ENCODE measurements around the gene TAX1BP3.
A peak's percentile ranks its signal among the peaks of the same experiment; 100 is the strongest.

TAX1BP3 gene

DNA sequence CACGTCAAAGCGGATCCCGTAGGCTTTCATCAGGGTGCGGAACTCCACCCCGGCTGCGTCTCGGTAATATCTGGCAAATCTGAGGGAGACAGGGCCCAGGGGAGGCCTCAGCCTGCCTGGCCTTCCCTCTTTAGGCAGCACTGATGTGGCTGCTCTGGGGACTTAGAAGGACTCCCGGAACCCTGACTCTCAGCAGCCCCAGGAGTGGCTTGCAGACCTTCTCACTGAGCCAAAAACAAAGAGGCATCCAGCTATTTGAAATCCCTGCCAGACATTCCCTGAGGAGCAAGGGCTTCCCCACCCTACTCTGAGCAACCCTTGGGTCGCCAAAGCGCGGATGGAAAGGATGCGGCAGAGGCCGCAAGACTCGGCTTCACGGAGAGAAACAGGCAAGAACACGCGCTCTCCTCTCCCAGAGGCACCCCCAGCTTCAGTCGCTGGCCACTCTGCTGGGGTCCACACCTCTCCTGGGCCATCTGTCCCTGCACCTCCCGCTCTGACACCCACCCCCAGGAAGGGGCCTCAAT is 19.7 kb upstream of the TAX1BP3 start:
- no peak for DNase-seq

DNA sequence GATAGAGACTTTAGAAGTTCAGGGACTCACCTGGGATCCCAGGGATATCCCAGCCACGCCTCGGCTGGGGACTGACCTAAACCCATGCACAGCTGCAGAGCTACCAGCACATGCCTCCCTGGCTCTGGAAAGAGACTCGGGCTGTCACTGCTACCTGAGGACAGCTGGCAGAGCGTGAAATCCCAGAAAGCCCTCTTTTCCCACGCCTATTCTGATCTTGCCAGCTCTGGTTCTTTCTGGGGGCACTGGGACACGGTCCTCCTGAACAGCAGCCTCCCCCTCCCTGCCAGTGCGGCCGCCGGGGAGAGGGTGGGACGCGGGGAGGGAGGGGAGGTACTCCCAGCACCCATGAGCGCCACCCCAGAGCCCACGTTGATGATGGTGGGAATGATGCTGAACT is 16.8 kb upstream of the TAX1BP3 start:
- DNase-seq, result no peak

DNA sequence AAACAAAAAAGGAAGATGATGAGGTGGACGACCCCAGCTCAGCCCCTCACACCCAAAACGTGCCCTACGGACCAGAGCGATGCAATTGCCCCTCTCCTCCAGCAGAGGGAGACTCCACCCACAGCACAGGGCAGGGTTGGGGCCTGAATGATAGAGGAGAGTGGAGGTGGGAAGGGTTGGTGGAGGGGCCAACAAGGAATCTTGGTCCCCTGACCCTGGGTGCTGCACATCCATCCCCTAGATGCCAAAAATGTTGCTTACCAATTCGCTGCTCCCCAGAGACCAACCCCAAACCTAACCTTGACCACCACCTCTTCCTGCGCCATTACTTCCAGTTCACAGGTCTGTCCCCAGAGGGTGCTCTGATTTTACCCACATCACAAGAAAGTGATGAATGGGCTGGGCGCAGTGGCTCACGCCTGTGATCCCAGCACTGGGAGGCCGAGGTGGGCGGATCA is 14.7 kb upstream of the TAX1BP3 start:
- peak; percentile 7 for DNase-seq

DNA sequence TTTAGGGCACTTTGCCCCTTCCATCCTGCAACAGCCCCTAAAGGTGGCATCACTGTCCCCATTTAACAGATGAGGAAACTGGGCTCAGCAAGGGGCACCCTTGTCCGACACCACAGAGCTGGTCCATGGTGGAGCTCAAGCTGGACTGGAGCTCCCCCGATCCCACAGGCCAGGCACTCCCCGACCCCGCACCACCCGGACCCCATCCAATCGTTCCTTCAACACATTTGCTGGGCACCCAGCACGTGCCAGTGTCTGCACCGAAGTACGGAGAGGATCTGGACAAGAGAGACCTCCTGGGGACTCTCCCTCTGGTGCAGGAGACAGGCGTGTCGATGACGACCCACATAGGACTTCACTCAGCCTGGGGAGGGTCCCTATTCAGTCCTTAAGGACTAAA is 13.7 kb upstream of the TAX1BP3 start:
- DNase-seq, result no peak

DNA sequence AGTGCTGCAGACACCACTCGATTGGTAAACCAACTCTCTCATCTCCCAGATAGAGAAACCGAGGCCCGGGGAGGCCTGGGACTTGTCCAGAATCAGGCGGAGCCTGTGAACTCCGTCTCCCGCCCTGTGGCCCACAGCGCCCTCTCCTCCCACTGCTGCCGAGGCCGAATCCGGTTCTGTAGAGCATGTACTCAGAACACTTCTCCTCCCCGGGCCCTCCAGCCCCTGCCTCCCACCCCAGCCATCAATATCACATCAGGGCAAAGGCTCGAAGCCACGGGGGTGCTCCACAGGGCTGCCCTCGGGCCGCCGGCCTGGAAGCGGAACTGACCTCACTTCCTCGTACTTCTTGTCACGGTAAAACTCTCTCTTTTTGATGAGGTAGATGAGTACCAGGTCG is 13.2 kb upstream of the TAX1BP3 start:
- no peak for DNase-seq

DNA sequence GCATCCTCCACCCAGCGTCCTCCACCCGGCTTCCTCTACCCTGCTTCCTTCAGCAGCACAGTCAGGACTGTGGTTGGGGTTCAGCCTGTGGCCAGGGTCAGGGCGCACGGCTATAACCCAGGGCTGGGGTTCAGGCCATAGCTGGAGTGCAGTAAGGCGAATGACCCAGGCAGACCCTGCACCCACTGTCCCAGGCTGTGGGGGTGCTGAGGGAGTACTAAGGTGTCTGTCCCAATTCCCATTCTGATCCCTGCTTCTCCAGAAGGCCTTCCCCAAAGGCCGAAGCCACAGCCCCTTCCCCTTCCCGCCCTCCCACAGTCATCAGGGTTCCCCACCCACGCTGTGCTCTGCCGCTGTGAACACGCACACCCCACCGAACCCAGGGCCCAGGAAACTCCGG is 12.7 kb upstream of the TAX1BP3 start:
- DNase-seq, result no peak

DNA sequence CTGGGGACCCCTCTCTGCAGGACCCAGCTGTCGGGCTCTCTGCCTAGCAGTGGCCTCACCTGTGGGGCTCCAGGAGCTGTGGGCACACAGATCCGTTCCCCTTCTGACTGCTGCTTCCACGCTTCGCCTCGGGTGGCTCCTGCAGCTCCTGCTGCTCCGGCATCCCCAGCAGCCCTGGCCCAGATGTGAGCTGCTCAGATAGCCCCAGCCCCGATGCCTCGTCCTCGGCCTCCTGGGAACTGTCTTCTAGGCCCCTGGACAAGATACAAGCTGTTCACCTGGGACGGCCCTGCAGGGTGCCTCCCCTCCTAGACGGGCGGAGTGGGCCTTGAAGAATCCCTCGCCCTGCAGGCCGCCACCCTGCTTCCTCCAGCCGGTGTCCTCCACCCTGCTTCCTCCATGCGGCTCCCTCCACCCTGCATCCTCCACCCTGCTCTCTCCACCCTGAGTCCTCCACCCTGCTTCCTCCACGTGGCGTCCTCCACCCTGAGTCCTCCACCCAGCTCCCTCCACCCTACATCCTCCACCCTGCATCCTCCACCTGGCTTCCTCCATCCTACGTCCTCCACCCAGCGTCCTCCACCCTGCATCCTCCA is 11.3 kb upstream of the TAX1BP3 start:
- no peak for DNase-seq

DNA sequence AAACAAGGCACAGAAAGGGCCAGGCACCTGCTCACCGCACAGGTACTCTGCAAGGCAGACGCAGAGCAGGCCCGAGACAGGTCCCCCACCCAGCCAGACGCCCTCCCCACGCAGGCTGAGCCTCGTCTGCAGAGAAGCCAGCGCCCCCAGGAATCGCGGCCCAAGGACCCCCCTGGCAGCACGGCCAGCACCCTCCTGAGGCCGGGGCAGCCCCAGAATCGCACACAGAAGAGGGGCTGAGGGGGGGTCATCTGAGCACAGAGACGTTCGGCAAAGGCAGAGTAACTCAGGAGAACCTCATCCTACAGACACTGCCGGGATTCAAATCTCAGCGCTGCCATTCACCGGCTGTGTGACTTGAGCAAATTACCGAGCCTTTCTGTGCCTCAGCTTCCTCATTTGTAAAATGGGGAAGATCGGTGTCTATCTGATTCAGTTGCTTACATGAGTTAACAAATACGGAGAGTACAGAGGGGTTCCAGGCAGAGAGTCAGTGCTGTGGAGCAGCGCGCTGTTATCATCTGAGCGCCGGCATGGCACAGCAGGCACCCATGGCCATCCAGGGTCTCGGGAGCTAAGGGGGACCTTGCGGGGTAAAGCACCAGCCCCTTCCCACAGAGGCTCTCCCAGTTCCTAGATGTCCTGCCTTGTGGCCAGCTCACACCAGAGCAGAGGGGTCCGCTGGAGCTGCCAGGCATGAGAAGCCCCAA is 10.6 kb upstream of the TAX1BP3 start:
- no peak for DNase-seq

DNA sequence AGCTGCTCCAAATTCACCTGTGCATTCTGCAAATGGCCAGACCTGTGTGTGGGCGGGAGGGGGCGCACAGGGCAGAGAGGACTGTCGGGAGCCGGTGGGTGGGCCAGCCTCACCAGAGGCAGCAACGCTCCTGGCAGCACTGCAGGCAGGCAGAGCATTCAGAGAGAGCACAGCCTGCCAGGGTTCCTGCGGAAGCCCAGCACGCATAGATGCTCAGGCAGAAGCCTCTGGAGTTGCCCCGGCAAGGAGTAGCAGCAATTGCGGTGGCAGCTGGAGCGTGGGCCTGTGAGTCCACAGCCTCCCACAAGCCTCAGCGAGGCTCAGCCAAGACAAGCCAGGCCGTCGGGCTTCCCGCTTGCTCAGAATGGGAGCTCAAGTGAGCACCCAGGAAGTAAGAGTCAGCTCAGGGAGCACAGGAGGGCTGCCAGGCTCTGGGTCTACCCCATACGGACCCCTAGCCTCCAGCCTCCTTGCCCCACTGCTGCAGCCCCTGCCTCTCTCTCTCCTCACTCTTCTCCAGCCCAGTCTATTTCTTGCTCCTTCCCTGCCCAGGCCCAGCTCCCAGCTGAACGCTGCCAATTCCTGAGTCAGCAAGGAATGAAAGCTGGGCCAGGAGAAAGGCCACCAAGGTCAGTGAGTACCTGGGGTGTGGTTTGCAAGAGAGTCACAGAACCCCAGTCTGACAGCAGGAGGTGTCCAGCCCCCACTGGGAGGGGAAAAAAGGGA is 9.9 kb upstream of the TAX1BP3 start:
- DNase-seq, result no peak

DNA sequence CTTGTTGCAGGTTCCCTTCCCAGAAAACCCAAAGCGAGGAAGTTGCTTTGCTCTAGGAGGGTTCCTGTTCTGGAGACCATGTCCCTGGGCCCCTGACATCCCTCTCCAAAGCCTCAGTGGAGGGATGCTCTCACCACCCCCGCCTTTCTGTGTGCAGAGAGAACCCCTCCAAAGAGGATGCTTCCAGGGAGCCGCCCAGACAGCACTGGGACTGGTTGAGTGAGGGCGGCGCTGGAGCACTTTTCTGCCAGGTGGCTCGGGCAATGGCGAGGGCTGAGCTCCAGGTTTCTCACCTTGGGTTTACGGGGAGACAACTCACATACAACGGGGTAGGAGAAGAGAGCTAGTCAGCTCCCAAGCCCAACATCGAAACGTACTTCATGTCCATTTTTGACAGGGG is 7.5 kb upstream of the TAX1BP3 start:
- no peak for DNase-seq

DNA sequence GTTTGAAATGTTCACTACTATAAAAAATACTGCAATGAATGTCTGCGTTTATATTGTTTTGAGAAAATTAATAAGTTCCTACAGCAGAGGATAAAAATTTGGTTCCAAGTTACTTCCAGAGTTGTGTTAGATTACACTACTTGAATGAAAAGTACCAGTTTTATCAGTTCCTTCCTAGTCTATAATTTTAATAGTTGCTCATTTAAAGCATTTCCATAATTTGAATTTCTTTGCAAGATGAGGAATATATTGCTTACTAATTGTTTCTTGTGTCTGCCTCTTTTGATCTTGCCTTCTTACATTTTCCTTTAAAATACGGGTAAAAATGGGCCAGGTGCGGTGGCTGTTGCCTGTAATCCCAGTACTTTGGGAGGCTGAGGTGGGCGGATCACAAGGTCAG is 4.2 kb upstream of the TAX1BP3 start:
- DNase-seq, result no peak

DNA sequence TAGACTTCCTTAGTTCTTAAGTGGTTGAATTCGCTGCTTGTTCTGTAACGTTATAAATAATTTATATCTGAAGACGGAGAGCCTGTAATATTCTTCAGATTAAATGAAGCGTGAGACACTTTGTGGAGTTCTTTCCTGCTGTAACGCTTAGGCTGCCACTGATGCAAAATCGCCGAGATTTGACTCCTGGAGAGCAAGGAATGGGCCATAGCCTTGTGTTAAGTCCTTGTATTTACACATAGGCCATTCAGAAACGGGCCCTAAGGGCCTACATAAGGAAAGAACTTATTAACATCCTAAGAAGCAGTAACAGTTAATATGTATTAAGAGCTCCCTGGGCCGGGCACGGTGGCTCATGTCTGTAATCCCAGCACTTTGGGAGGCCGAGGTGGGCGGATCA is 1.2 kb upstream of the TAX1BP3 start:
- no peak for DNase-seq

DNA sequence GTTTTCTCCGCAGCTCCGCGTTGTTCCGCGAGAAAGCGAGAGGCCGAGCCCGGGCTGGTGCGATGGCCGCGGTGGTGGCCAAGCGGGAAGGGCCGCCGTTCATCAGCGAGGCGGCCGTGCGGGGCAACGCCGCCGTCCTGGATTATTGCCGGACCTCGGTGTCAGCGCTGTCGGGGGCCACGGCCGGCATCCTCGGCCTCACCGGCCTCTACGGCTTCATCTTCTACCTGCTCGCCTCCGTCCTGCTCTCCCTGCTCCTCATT is 638 bp upstream of the TAX1BP3 start:
- no peak for DNase-seq

DNA sequence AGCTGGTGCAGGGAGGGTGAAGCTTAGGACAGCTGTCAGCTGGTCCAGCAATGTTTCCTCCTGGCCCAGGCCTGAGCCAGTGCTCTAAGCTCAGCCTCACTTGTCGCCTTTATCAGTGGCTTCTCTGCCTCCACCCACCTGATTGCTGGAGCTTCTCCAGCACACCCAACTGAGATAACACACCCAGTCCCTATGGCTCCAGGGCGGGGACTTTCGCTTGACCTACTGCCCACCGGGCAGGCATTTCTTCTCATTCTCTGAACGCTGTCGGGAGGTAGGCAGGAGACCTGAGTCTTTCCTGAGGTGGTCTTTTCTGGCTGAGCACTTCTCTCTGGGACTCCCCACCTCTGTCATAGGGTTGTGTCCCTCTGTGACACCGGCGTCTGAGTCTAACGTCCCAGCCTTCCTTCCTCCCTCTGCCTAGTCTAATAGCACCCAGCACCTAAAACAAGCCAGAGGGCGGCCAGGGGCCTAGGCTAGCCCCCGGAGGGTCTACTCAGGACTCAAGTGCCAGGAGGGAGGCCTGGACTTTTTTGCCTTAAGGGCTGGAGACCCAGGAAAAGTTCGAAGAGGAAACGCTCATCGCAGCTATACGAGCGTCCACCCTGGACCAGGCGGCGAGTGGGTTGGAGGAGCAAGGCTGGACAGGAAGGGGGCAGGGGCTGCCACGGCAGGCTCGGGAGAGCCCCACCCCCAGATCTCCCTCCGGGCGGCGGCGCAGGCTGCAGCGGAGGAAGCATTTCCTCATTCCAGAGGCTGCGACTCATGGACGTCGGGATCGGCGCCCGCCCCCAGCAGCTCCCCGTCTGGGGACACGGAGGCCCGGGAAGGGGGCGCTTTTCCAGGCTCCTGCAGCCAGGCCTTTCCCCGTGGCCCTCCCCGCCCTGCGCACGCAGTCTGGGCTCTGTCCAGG is 756 bp downstream of the TAX1BP3 start:
- DNase-seq, result peak; percentile 22

DNA sequence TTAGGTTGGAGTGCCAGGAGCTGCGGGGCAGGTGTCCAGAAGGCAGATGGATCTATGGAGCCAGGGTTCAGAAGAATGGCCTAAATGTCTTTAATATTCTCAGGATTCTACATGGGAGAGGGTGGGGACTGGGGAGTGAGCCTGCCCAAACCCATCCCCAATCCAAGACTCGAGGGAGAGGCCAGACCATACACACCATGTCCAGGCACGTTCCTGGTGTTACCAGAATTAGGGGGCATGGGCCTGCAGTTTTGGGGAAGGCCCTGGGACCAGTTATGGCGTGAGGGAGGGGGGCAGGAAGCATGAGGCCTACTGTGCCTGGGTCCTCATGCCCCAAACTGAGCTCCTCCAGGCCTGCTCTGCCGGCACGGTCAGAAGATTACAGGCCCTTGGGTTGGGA is 1.9 kb downstream of the TAX1BP3 start:
- DNase-seq, result no peak

DNA sequence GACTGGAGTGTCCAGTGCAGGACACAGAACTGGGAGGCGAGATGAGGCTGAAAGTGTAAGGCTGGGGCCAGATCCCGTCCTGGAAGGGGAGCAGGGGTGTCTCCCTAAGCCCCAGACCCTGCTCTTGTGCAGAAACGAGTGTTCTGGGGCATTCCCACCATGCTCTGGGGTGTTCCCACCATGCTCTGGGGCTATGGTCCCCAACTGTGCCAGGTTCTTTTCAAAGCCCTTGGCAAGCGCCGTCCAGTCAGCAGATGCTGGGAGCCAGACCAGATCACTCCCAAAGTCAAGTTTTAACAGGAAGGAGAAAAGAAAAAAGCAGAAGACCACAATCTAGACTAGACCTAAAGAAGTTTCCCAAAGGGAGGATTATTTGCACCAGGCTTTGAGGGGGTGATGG is 2.5 kb downstream of the TAX1BP3 start:
- DNase-seq, result no peak

DNA sequence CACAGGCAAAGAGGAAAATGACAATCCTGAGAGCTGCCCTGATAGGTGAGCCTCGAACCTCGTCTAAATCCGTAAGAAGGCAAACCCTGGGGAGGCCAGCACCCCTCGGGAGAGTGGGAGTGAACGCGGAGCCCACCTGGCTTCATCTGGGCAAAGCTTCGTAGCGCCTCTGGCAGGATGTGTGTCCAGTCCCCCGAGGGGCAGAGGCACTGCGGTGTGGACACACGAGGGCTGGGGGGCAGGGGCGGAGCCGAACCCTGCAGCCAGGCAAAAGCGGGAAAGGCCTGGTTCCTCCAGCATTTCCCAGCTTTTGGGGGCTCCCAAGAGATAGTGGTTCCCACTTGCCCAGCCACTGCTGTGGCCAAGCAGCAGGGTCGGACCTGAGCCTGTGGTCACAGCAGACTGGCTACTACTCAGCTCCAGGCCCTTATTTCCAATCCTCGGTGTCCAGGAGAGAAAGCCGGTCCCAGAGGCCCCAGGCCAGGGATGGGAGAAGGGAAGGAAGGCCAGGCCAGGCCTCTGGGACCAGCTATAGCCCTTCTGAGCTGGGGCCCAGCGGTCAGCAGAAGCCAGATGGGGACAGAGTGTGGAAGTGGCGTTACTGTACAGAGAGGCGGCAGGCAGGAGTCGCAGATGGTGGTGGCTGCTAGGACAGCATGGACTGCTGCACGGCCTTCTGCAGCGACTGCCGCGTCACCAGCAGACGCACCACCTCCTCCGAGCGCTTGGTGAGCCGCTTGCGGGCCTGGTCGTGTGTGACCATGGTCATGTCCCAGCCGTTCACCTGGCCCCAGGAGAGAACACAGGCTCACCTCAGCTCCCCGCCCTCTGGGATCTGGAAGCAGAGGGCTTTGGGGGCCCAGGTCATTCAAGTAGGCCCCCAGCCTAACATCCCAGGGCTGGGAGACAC is 5.0 kb downstream of the TAX1BP3 start:
- no peak for DNase-seq

DNA sequence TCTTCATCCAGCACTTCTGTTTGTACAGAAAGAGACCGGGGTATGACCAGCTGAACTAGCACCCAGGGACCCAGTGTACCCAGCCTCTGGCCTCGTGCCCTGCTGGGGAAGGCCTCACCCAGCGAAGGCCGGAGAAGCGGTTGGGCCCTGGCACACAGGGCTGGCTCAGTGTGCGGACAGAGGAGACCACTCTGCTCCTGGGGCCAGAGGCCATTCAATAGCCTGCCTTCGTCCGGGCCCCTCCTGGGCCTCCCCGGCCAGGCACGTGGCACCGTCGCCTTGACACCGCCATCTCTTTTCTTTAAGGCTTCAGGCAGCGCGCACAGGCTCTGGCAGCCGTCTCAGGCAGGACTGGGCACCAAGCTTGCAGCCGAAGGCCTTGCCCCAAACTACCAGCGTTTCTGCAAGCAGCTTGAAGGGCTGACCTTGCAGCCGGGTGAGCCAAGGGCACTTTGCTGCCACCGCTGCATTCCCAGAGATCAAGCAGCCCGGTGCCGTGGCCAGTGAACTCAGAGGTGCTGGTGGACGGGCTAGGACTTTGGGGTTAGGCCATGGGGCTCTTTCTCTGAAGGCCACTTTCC is 8.0 kb downstream of the TAX1BP3 start:
- DNase-seq, result no peak

DNA sequence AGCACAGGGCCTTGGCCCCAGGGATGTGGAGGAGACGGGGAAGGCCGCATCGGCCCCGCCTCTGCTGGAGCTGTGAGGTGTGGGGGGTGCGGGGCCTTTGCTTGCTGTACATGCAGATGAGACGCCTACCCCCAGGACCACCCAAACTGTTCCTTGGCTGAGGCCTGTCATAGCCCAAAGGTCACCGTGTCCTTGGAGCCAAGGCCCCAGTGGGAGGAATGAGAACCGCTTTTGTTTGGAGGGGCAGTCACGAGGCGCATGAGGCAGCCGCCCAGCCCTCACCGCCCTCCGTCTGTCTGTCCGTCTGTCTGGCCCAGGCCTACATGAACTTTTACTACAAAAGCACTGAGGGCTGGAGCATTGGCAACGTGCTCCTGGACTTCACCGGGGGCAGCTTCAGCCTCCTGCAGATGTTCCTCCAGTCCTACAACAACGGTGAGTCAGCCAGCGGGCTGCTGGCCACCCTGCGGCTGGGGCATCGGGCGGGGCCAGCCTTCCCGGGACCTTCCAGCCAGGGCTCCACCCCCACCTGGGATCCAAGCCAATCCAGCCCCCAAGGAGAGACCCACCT is 8.8 kb downstream of the TAX1BP3 start:
- DNase-seq, result no peak

DNA sequence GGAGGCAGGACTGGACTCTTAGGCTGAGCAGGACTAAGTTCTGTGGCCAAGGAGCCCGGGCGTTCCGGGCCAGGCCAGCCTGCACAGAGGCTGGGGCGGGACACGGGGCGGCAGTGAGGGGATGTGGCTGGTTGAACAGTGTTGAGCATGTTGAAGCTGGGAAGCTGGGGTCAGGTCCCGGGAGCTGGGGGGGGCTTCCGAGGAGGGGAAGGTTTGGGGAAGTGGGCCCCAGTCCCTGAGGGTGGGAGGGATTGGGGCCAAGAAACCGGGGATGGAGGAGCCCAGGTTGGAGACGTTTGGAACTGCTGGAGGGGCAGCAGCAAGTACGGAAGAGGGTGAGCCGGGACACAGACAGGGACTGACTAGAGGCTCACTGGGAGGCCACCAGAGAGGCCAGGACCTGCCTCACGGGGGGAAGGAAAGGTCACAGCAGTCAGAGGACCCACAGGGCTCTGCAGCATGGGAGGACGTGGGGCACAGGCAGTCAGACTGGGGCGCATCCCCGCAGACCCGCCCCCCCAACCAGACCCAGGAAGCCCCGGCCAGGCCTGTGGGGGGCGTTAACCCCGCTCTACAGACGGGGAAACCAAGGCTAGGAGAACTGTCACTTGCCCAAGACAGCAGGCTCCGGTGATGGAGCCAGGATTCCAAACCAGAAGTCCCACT is 9.5 kb downstream of the TAX1BP3 start:
- DNase-seq, result no peak

Measured in NCI-H1105 treated with DMSO at 0.1 percent for 48 hours (cell line).